ENCODE measurements around the gene MRPL42.
"Not testable (repeated sequence)": the region's sequence is repeated elsewhere in the genome, so short reads cannot be mapped to it uniquely, and the experiment has no call there.

Gene MRPL42

GRCh38 chr12:93550748-93551611, 83.7 kb downstream of the MRPL42 start:
- DNase-seq, result no peak

- no peak for DNase-seq
These were observed 85.1 kb downstream of the MRPL42 start for GRCh38 chr12:93552427-93552826.

GRCh38 chr12:93557879-93558278, 90.6 kb downstream of the MRPL42 start:
- DNase-seq, result not testable (repeated sequence)

- DNase-seq, result not testable (repeated sequence)
These were observed 91.4 kb downstream of the MRPL42 start for GRCh38 chr12:93558685-93559084.

- DNase-seq, result no peak
These were observed 96.7 kb downstream of the MRPL42 start for GRCh38 chr12:93563807-93564538.

- no peak for DNase-seq
These were observed 98.4 kb downstream of the MRPL42 start for GRCh38 chr12:93565760-93566159.
